ENCODE measurements around the gene PTPN20.

GRCh38 chr10:47050618-47051455 lies 139.6 kb downstream of the PTPN20 start:
- TF ChIP-seq CTCF (IDR thresholded peaks at IDR 0.05; ENCODE audit: control extremely low read depth in 1 of 3, insufficient read depth in 1 of 3, low read depth in 1 of 3, low read length in 3 of 3) (no peak), POLR2AphosphoS5 (IDR thresholded peaks at IDR 0.05; ENCODE audit: low read depth, low read length) (no peak), USF2 (IDR thresholded peaks at IDR 0.05; ENCODE audit: low read length) (no peak), PHF8 (conservative IDR thresholded peaks at IDR 0.05; ENCODE audit: low read depth, low read length) (no peak), CREB1 (IDR thresholded peaks at IDR 0.05) (no peak), POLR2A (IDR thresholded peaks at IDR 0.05; ENCODE audit: control extremely low read depth in 1 of 2, low read depth in 2 of 2, low read length in 2 of 2) (no peak), KDM1A (IDR thresholded peaks at IDR 0.05; ENCODE audit: borderline replicate concordance, low read length) (no peak), EP300 (IDR thresholded peaks at IDR 0.05; ENCODE audit: borderline replicate concordance in 1 of 2, low read depth in 2 of 2, low read length in 2 of 2) (no peak), GTF2F1 (IDR thresholded peaks at IDR 0.05; ENCODE audit: borderline replicate concordance, low read depth, low read length) (no peak), MAX (IDR thresholded peaks at IDR 0.05) (no peak), BCL11A (IDR thresholded peaks at IDR 0.05; ENCODE audit: low read depth in 2 of 2, low read length in 2 of 2) (no peak), GABPA (IDR thresholded peaks at IDR 0.05; ENCODE audit: borderline replicate concordance, insufficient read depth, low read length) (no peak), HDAC2 (IDR thresholded peaks at IDR 0.05; ENCODE audit: borderline replicate concordance in 1 of 2, low read depth in 2 of 2, low read length in 2 of 2) (no peak), BACH1 (IDR thresholded peaks at IDR 0.05; ENCODE audit: low read length) (no peak)
